CD14-positive monocyte (primary cell): Measurements from ENCODE around the gene GRID2. TPM values are rescaled to one million over a fixed set of nuclear protein-coding genes. Genes with fewer than 3 reads are reported as not detected.

Source experiments
- DNase-seq, 3 donors: peaks; one replicate each; pipeline ENCODE4 v3.0.0-alpha.2; 2011 to 2022
- H2AFZ ChIP-seq: 2 replicates; pipeline ENCODE4 v1.6.0; 2012; ENCODE audit warnings: mild to moderate bottlenecking, low read depth, low read length, inconsistent platforms; ENCODE audit not compliant: insufficient read depth, poor library complexity, severe bottlenecking
- H3K27ac ChIP-seq, 2 donors: 1 replicate in 1 of 2; 2 replicates in 1 of 2; pipeline ENCODE4 v1.5.1; 2012 to 2013; ENCODE audit warnings: low read length in 2 of 2, control low read depth in 1 of 2, inconsistent platforms in 1 of 2, low read depth in 1 of 2, mild to moderate bottlenecking in 1 of 2
- H3K27me3 ChIP-seq, 2 donors: one replicate each; pipeline versions ENCODE4 v1.6.0 to v1.6.1; 2011 to 2013; ENCODE audit warnings: low read length in 2 of 2; ENCODE audit not compliant: control insufficient read depth in 2 of 2, insufficient read depth in 2 of 2
- H3K36me3 ChIP-seq, 2 donors: replicated peaks in 1 of 2; 1 replicate in 1 of 2; 2 replicates in 1 of 2; pipeline versions ENCODE4 v1.5.1 to v1.6.1; 2012 to 2013; ENCODE audit warnings: low read length in 2 of 2, control low read depth in 1 of 2, inconsistent platforms in 1 of 2, mild to moderate bottlenecking in 1 of 2; ENCODE audit not compliant: insufficient read depth in 2 of 2, control insufficient read depth in 1 of 2
- H3K4me1 ChIP-seq, 2 donors: 1 replicate in 1 of 2; 2 replicates in 1 of 2; pipeline versions ENCODE4 v1.5.1 to v1.6.1; 2012 to 2013; ENCODE audit warnings: low read length in 2 of 2, control low read depth in 1 of 2, inconsistent platforms in 1 of 2, mild to moderate bottlenecking in 1 of 2, moderate library complexity in 1 of 2; ENCODE audit not compliant: insufficient read depth in 2 of 2, control insufficient read depth in 1 of 2
- H3K4me2 ChIP-seq: replicated peaks from 2 replicates; pipeline ENCODE3; 2012; ENCODE audit warnings: low read length, moderate library complexity, mild to moderate bottlenecking; ENCODE audit not compliant: poor library complexity, severe bottlenecking; ENCODE audit errors: extremely low read depth
- H3K4me3 ChIP-seq, 3 experiments: fragments of 200-600 bp in 1 of 3; sonication (generic) in 1 of 3; replicated peaks in 1 of 3; 1 replicate in 2 of 3; 2 replicates in 1 of 3; pipeline ENCODE4 v1.5.1; 2011 to 2013; ENCODE audit warnings: low read length in 3 of 3, mild to moderate bottlenecking in 3 of 3, control low read depth in 2 of 3, low read depth in 2 of 3, inconsistent platforms in 1 of 3, moderate library complexity in 1 of 3
- H3K79me2 ChIP-seq: 2 replicates; pipeline ENCODE4 v1.6.0; 2012; ENCODE audit warnings: mild to moderate bottlenecking, control low read depth, inconsistent platforms, low read length, moderate library complexity; ENCODE audit not compliant: insufficient read depth
- H3K9ac ChIP-seq: 2 replicates; pipeline ENCODE4 v1.6.0; 2017; ENCODE audit warnings: low read length, mild to moderate bottlenecking; ENCODE audit not compliant: insufficient read depth, poor library complexity, severe bottlenecking
- H3K9me3 ChIP-seq, 2 donors: replicated peaks in 1 of 2; 1 replicate in 1 of 2; 2 replicates in 1 of 2; pipeline versions ENCODE4 v1.5.1 to v1.6.1; 2012 to 2013; ENCODE audit warnings: low read length in 2 of 2, control low read depth in 1 of 2; ENCODE audit not compliant: control insufficient read depth in 1 of 2, insufficient read depth in 1 of 2
- H4K20me1 ChIP-seq: 2 replicates; pipeline ENCODE4 v1.6.0; 2012; ENCODE audit warnings: mild to moderate bottlenecking, low read length, control low read depth, moderate library complexity; ENCODE audit not compliant: insufficient read depth
- H3K27ac Mint-ChIP-seq, 7 donors: one replicate each; pipeline ENCODE4 v1.8.0; 2020; ENCODE audit warnings: mild to moderate bottlenecking in 7 of 7, mixed read lengths in 7 of 7, moderate library complexity in 6 of 7, inconsistent platforms in 2 of 7
- H3K27me3 Mint-ChIP-seq, 3 donors: one replicate each; pipeline ENCODE4 v1.8.0; 2021 to 2022; ENCODE audit warnings: low read depth in 3 of 3, mild to moderate bottlenecking in 3 of 3, mixed read lengths in 3 of 3, moderate library complexity in 3 of 3, inconsistent platforms in 1 of 3
- H3K36me3 Mint-ChIP-seq, 2 donors: one replicate each; pipeline ENCODE4 v1.8.0; 2020; ENCODE audit warnings: mixed read lengths in 2 of 2, inconsistent platforms in 1 of 2, mild to moderate bottlenecking in 1 of 2
- H3K4me1 Mint-ChIP-seq: one replicate; pipeline ENCODE4 v1.8.0; 2020; ENCODE audit warnings: mild to moderate bottlenecking, mixed read lengths
- H3K4me3 Mint-ChIP-seq, 2 donors: one replicate each; pipeline ENCODE4 v1.8.0; 2020; ENCODE audit warnings: mild to moderate bottlenecking in 2 of 2, mixed read lengths in 2 of 2, moderate library complexity in 1 of 2
- H3K9me3 Mint-ChIP-seq, 7 donors: one replicate each; pipeline ENCODE4 v1.8.0; 2020 to 2022; ENCODE audit warnings: mixed read lengths in 7 of 7, mild to moderate bottlenecking in 6 of 7, moderate library complexity in 6 of 7, inconsistent platforms in 2 of 7
- CTCF ChIP-seq: fragments of 200-600 bp; IDR thresholded peaks from one replicate; pipeline ENCODE4 v1.8.0; 2022; ENCODE audit warnings: antibody characterized with exemption, mild to moderate bottlenecking
- WGBS: methylation state at CpG from one replicate; pipeline ENCODE4 v1.1.5; 2013; ENCODE audit warnings: missing lambda C conversion rate; ENCODE audit not compliant: insufficient coverage; 5-methylcytosine and 5-hydroxymethylcytosine counted together
- intact Hi-C, 2 donors: fragments of 100-400 bp; cut with micrococcal nuclease; formaldehyde crosslinking; loops; one replicate each; pipeline versions ENCODE4 v1.15.0 to v1.15.1; 2023
- polyA plus RNA-seq, 3 donors: library from polyadenylated mRNA; depleted of rRNA in 1 of 3; unstranded in 2 of 3; stranded (reverse) in 1 of 3; fragments of 300-500 nt in 2 of 3; fragments of >200 nt in 1 of 3; fragmentation: Illumina TruSeq in 2 of 3; gene quantifications; 1 replicate in 2 of 3; 2 replicates in 1 of 3; pipeline ENCODE4 v1.2.3, GENCODE V29; 2012 to 2021

The GRID2 gene
- polyA plus RNA-seq, 3 donors = not detected

- DNase-seq = no peak
- no peaks in the 10 kb centered on the region for H3K4me1 Mint-ChIP-seq
- no peak overlapping the region for H3K27ac ChIP-seq
- H2AFZ ChIP-seq = no peak overlapping the region
- H3K27me3 ChIP-seq = no peaks in the 10 kb centered on the region
- H3K4me1 ChIP-seq = no peaks in the 10 kb centered on the region
- H3K4me3 Mint-ChIP-seq = no peak overlapping the region
- H4K20me1 ChIP-seq = no peaks in the 10 kb centered on the region
- no peaks in the 10 kb centered on the region for H3K27me3 Mint-ChIP-seq
- WGBS = no CpG with 5 or more reads among the region's 2 CpGs
- no peaks in the 10 kb centered on the region for H3K79me2 ChIP-seq
- intact Hi-C loops = no loop called here
- no peak overlapping the region for H3K27ac Mint-ChIP-seq
- peaks cover 0 to 6% (median 0%) of the 10 kb centered on the region in 7 donors for H3K9me3 Mint-ChIP-seq
- H3K36me3 ChIP-seq = no peaks in the 10 kb centered on the region
- H3K4me3 ChIP-seq = no peak overlapping the region
- H3K36me3 Mint-ChIP-seq = no peaks in the 10 kb centered on the region
- TF ChIP-seq CTCF = no peak
- no peak overlapping the region for H3K9ac ChIP-seq
- H3K4me2 ChIP-seq = no peak overlapping the region
- H3K9me3 ChIP-seq = no peaks in the 10 kb centered on the region
These were observed 691.0 kb downstream of the GRID2 start for GRCh38 chr4:92994727-92995126.

- Histone ChIP-seq H3K9me3 (no peaks in the 10 kb centered on the region), H3K27ac (no peak overlapping the region), H2AFZ (no peak overlapping the region), H3K4me3 (no peak overlapping the region), H3K4me1 (no peaks in the 10 kb centered on the region), H3K27me3 (no peaks in the 10 kb centered on the region), H3K79me2 (no peaks in the 10 kb centered on the region), H3K36me3 (no peaks in the 10 kb centered on the region), H3K4me2 (no peak overlapping the region), H3K9ac (no peak overlapping the region), H4K20me1 (no peaks in the 10 kb centered on the region)
- Mint-ChIP-seq H3K36me3 (no peaks in the 10 kb centered on the region), H3K4me3 (no peak overlapping the region), H3K27me3 (no peaks in the 10 kb centered on the region), H3K9me3 (peaks cover 0 to 6% (median 0%) of the 10 kb centered on the region in 7 donors), H3K27ac (no peak overlapping the region), H3K4me1 (no peaks in the 10 kb centered on the region)
- DNase-seq = no peak
- TF ChIP-seq CTCF = no peak
- intact Hi-C loops = no loop called here
- no CpG with 5 or more reads among the region's 2 CpGs for WGBS
These were observed 692.8 kb downstream of the GRID2 start for GRCh38 chr4:92996533-92996932.
